Vagina (tissue), 2 donors: Measurements from ENCODE around the gene PCDHB14.

ENCODE experiments used
- POLR2A ChIP-seq, 2 donors: fragments of 450-650 bp; IDR thresholded peaks; one replicate each; pipeline ENCODE4 v1.6.1; 2017; ENCODE audit warnings: antibody characterized with exemption in 2 of 2, mild to moderate bottlenecking in 2 of 2, moderate library complexity in 2 of 2
- POLR2AphosphoS5 ChIP-seq, 2 donors: sonication (generic); formaldehyde crosslinking; IDR thresholded peaks; one replicate each; pipeline ENCODE4 v1.9.0; 2017; ENCODE audit warnings: antibody characterized with exemption in 2 of 2, mild to moderate bottlenecking in 2 of 2, low read depth in 1 of 2; ENCODE audit not compliant: insufficient read depth in 1 of 2
- TF ChIP-seq, protein P1 (sequence below), 3 experiments: fragments of 450-650 bp in 2 of 3; fragments of 200-600 bp in 1 of 3; sonication (generic) in 1 of 3; IDR thresholded peaks; one replicate each; pipeline ENCODE4 v1.5.1; 2017 to 2019; ENCODE audit warnings: antibody characterized with exemption in 3 of 3, mild to moderate bottlenecking in 2 of 3, moderate library complexity in 2 of 3

- TF ChIP-seq POLR2A (IDR thresholded peaks at IDR 0.05) = no peak
- no peak for TF ChIP-seq POLR2AphosphoS5 (IDR thresholded peaks at IDR 0.05; ENCODE audit: insufficient read depth in 1 of 2, low read depth in 1 of 2)
- TF ChIP-seq, protein P1, sequence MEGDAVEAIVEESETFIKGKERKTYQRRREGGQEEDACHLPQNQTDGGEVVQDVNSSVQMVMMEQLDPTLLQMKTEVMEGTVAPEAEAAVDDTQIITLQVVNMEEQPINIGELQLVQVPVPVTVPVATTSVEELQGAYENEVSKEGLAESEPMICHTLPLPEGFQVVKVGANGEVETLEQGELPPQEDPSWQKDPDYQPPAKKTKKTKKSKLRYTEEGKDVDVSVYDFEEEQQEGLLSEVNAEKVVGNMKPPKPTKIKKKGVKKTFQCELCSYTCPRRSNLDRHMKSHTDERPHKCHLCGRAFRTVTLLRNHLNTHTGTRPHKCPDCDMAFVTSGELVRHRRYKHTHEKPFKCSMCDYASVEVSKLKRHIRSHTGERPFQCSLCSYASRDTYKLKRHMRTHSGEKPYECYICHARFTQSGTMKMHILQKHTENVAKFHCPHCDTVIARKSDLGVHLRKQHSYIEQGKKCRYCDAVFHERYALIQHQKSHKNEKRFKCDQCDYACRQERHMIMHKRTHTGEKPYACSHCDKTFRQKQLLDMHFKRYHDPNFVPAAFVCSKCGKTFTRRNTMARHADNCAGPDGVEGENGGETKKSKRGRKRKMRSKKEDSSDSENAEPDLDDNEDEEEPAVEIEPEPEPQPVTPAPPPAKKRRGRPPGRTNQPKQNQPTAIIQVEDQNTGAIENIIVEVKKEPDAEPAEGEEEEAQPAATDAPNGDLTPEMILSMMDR (IDR thresholded peaks at IDR 0.05) = no peak
Measured at GRCh38 chr5:141192110-141192725, 30.9 kb upstream of the PCDHB14 start, which contains the start of gene PCDHB10.
